Ascending aorta (tissue), 2 donors: ENCODE results near the gene PCNX1. TPM values are rescaled to one million over a fixed set of nuclear protein-coding genes. Genes with fewer than 3 reads are reported as not detected.
"Not testable (repeated sequence)": the region's sequence is repeated elsewhere in the genome, so short reads cannot be mapped to it uniquely, and the experiment has no call there.

Experiments
- DNase-seq, 2 donors: peaks; one replicate each; pipeline ENCODE4 v3.0.0-alpha.2; 2019; ENCODE audit warnings: low spot score in 2 of 2
- H3K27ac ChIP-seq, 2 donors: fragments of 200-600 bp; sonication (generic); one replicate each; pipeline ENCODE4 v1.5.1; 2016 to 2017; ENCODE audit warnings: mild to moderate bottlenecking in 1 of 2
- H3K27me3 ChIP-seq: fragments of 200-600 bp; sonication (generic); one replicate; pipeline ENCODE4 v1.5.1; 2017
- H3K36me3 ChIP-seq, 2 donors: fragments of 200-600 bp; sonication (generic); one replicate each; pipeline ENCODE4 v1.5.1; 2016
- H3K4me1 ChIP-seq, 2 donors: fragments of 200-600 bp; sonication (generic); one replicate each; pipeline ENCODE4 v1.5.1; 2016 to 2017; ENCODE audit warnings: mild to moderate bottlenecking in 1 of 2
- H3K4me3 ChIP-seq, 2 donors: fragments of 200-600 bp; sonication (generic); one replicate each; pipeline ENCODE4 v1.5.1; 2016 to 2017; ENCODE audit warnings: mild to moderate bottlenecking in 1 of 2
- H3K9me3 ChIP-seq, 2 donors: fragments of 200-600 bp; sonication (generic); one replicate each; pipeline ENCODE4 v1.5.1; 2016
- intact Hi-C: fragments of 100-400 bp; cut with DNase I; formaldehyde crosslinking; loops from one replicate; pipeline ENCODE4 v1.15.1; 2023
- total RNA-seq: library from RNA; depleted of rRNA; stranded (reverse); fragments of >200 nt; gene quantifications from one replicate; pipeline ENCODE4 v1.1.0, GENCODE V29; 2016
- TF ChIP-seq, protein P1 (sequence below), 3 experiments: fragments of 200-600 bp in 2 of 3; fragments of 450-650 bp in 1 of 3; sonication (generic) in 2 of 3; IDR thresholded peaks; one replicate each; pipeline ENCODE4 v1.5.1; 2016 to 2019; ENCODE audit warnings: antibody characterized with exemption in 3 of 3, mild to moderate bottlenecking in 1 of 3, moderate library complexity in 1 of 3

Gene PCNX1
- total RNA-seq, 1 donor from 2014 or later = 73.1 TPM

- no peaks in the 10 kb centered on the region for H3K27me3 ChIP-seq
- DNase-seq = no peak
- no peak overlapping the region for H3K27ac ChIP-seq
- no peak overlapping the region for H3K4me3 ChIP-seq
- H3K9me3 ChIP-seq = no peaks in the 10 kb centered on the region
- H3K4me1 ChIP-seq = no peaks in the 10 kb centered on the region
- intact Hi-C loops = no loop called here
- TF ChIP-seq, protein P1, sequence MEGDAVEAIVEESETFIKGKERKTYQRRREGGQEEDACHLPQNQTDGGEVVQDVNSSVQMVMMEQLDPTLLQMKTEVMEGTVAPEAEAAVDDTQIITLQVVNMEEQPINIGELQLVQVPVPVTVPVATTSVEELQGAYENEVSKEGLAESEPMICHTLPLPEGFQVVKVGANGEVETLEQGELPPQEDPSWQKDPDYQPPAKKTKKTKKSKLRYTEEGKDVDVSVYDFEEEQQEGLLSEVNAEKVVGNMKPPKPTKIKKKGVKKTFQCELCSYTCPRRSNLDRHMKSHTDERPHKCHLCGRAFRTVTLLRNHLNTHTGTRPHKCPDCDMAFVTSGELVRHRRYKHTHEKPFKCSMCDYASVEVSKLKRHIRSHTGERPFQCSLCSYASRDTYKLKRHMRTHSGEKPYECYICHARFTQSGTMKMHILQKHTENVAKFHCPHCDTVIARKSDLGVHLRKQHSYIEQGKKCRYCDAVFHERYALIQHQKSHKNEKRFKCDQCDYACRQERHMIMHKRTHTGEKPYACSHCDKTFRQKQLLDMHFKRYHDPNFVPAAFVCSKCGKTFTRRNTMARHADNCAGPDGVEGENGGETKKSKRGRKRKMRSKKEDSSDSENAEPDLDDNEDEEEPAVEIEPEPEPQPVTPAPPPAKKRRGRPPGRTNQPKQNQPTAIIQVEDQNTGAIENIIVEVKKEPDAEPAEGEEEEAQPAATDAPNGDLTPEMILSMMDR (IDR thresholded peaks at IDR 0.05) = no peak
- H3K36me3 ChIP-seq = no peaks in the 10 kb centered on the region
Measured at GRCh38 chr14:71140157-71140556, 232.9 kb downstream of the PCNX1 start.

DNA sequence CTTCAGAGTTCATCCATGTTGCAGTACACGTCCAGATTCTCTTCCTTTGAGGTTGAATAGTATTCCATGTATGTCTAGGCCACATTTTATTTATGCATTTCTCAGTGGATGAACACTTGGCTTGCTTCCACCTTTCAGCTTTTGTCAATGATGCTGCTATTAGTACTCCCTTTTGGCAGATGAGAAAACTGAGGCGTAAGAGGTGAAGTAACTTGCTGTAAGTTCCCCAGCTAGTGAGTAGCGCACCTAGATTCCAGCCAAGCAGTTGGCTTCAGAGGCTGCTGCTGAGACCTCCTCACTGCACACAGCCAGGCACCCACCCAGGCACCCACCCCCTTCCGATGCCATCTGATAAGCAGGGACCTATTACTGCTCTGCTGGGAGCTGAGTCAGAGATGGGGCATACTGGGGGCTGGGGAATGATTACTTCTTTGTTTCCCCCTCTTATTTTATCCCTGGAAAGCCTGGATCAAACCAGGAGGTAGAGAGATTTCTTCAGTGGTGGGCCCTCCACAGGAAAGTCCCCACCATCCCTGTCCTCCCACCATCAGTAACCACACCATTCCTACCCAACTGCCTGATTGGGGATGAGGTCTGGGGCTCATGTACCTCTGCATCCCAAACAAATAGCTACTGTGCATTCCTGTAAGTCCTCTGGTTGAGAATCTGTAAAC, 234.6 kb downstream of the PCNX1 start:
- H3K9me3 ChIP-seq = no peaks in the 10 kb centered on the region
- TF ChIP-seq, protein P1 (IDR thresholded peaks at IDR 0.05) = no peak
- no peak overlapping the region for H3K4me3 ChIP-seq
- H3K27me3 ChIP-seq = no peaks in the 10 kb centered on the region
- no peaks in the 10 kb centered on the region for H3K4me1 ChIP-seq
- no peak for DNase-seq
- intact Hi-C loops = no loop called here
- no peaks in the 10 kb centered on the region for H3K36me3 ChIP-seq
- H3K27ac ChIP-seq = no peak overlapping the region

- H3K27ac ChIP-seq = no peak overlapping the region
- TF ChIP-seq, protein P1 (IDR thresholded peaks at IDR 0.05) = no peak
- intact Hi-C loops = no loop called here
- H3K4me1 ChIP-seq = no peaks in the 10 kb centered on the region
- no peaks in the 10 kb centered on the region for H3K9me3 ChIP-seq
- no peaks in the 10 kb centered on the region for H3K36me3 ChIP-seq
- H3K27me3 ChIP-seq = no peaks in the 10 kb centered on the region
- no peak for DNase-seq
- H3K4me3 ChIP-seq = no peak overlapping the region
Measured at GRCh38 chr14:71142375-71143038, 235.2 kb downstream of the PCNX1 start.

DNA sequence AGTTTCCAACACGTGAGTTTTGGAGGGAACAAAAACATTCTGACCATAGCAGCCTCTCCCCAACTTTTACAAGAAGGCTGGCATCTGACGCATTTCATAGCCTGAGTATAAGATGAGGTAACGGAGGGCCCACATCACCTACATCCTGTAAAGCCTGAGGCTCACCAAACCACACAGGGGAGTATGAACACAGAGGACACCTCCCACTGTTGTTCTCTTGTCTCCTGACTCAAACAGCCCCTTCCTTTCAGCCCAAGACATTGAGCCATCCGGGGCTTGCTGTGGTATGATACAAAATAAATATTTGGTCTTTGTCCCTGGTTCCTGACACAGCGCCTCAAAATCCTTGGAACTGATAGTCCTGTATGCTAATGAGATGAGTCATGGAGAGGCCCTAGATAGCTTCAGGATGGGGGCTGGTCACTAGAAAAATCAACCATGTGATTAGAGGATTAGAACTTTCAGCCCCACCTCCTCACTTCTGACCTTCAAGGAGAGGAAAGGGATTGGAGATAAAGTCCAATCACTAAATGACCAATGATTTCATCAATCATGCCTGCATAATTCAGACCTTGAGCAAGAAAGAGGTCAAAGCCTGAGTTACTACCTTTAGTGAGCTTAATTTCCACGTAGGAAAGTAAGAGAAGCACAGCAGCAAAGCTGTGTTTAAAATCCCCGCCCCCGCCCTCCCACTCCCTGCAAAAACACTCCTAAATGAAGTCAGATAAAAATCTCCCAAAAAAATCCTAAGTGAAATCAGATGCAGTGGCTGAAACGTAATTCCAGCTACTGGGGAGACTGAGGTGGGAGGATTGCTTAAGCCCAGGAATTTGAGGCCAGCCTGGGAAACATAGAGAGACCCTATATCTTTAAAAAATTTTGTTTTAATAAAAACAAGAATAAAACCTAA, 236.4 kb downstream of the PCNX1 start:
- H3K4me1 ChIP-seq = no peaks in the 10 kb centered on the region
- no peaks in the 10 kb centered on the region for H3K36me3 ChIP-seq
- no peak for DNase-seq
- no peaks in the 10 kb centered on the region for H3K9me3 ChIP-seq
- H3K27ac ChIP-seq = no peak overlapping the region
- TF ChIP-seq, protein P1 (IDR thresholded peaks at IDR 0.05) = no peak
- intact Hi-C loops = no loop called here
- no peaks in the 10 kb centered on the region for H3K27me3 ChIP-seq
- no peak overlapping the region for H3K4me3 ChIP-seq

DNA sequence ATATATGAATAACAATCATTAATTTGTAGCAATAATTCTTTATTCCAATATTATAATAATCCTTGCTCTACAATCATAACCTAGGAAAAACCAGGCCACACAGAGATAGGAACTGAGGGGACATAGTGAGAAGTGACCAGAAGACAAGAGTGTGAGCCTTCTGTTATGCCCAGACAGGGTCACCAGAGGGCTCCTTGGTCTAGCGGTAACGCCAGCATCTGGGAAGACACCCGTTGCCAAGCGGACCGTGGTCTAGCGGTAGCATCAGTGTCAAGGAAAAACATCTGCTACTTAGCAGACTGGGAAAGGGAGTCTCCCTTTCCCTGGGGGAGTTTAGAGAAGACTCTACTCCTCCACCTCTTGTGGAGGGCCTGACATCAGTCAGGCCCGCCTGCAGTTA, 240.1 kb downstream of the PCNX1 start:
- H3K9me3 ChIP-seq = peaks cover 0 to 10% of the 10 kb centered on the region in 2 donors
- H3K27me3 ChIP-seq, H3K27ac ChIP-seq, H3K36me3 ChIP-seq, H3K4me3 ChIP-seq, intact Hi-C loops, DNase-seq, H3K4me1 ChIP-seq: not testable (repeated sequence)

GRCh38 chr14:71148627-71149026, 241.4 kb downstream of the PCNX1 start:
- Histone ChIP-seq H3K4me3 (no peak overlapping the region), H3K27me3 (no peaks in the 10 kb centered on the region), H3K27ac (no peak overlapping the region), H3K9me3 (peaks cover 0 to 12% of the 10 kb centered on the region in 2 donors), H3K4me1 (no peaks in the 10 kb centered on the region), H3K36me3 (no peaks in the 10 kb centered on the region)
- TF ChIP-seq, protein P1 (IDR thresholded peaks at IDR 0.05) = no peak
- no peak for DNase-seq
- intact Hi-C loops = no loop called here
